Right ventricle myocardium superior (tissue), 1 donor: ENCODE results near the gene TRPV2. TPM values are rescaled to one million over a fixed set of nuclear protein-coding genes. Genes with fewer than 3 reads are reported as not detected.

Source experiments
- ATAC-seq: fragments of 200-7000 bp; cut with Tn5 transposase; one replicate; pipeline ENCODE4 v1.9.1; 2020; ENCODE audit warnings: mild to moderate bottlenecking; ENCODE audit not compliant: poor library complexity
- DNase-seq: peaks from one replicate; pipeline ENCODE4 v3.0.0-alpha.2; 2020
- intact Hi-C: fragments of 100-400 bp; cut with DNase I; formaldehyde crosslinking; loops from one replicate; pipeline ENCODE4 v1.11.2; 2022
- total RNA-seq: library from RNA; stranded (reverse); fragmentation: NEBNext Ultra II Directional; extraction: Animal tissue kit (Norgen Biotek cat#: 25700); gene quantifications from one replicate; pipeline ENCODE4 v1.2.1, GENCODE V29; 2021
- donor health status: DM: no; HTN: yes; CAD: no; lungs with severe emphysema.

The TRPV2 gene
- total RNA-seq, 1 donor from 2014 or later = 10.3 TPM

GRCh38 chr17:16483021-16483645 lies 67.8 kb downstream of the TRPV2 start:
- DNase-seq (no peak), ATAC-seq (no peak)
- intact Hi-C loops = no loop called here

- ATAC-seq (no peak), DNase-seq (no peak)
- intact Hi-C loops = no loop called here
These were observed 69.2 kb downstream of the TRPV2 start for GRCh38 chr17:16484445-16485175.

Other genes with a start within 250 kb of the TRPV2 start
- gene NCOR1, start 200.0 kb upstream of the TRPV2 start, total RNA-seq = 61.4 TPM
- 8.2 TPM for gene PIGL, start 198.4 kb upstream of the TRPV2 start, total RNA-seq
- 11.9 TPM for gene CENPV, start 62.1 kb upstream of the TRPV2 start, total RNA-seq
- gene UBB, start 34.5 kb upstream of the TRPV2 start, total RNA-seq = 1,408 TPM
- gene LRRC75A, start 76.6 kb downstream of the TRPV2 start, total RNA-seq = 0.40 TPM
- 8.1 TPM for gene ZNF287, start 153.6 kb downstream of the TRPV2 start, total RNA-seq
- 1.4 TPM for gene ZNF624, start 238.3 kb downstream of the TRPV2 start, total RNA-seq